SK-N-SH (cell line): Measurements from ENCODE around the gene ERCC5.

ENCODE experiments used
- CTCF ChIP-seq: fragments of 200-600 bp; sonication (generic); IDR thresholded peaks from 2 replicates; pipeline ENCODE4 v1.6.1; 2017; ENCODE audit warnings: antibody characterized with exemption, mild to moderate bottlenecking, moderate library complexity
- ELF1 ChIP-seq: IDR thresholded peaks from 2 replicates; pipeline ENCODE4 v1.4.0; 2012
- EP300 ChIP-seq, 2 experiments: IDR thresholded peaks; 2 replicates each; pipeline versions ENCODE4 v1.4.0 to v1.6.1; 2012; ENCODE audit warnings: borderline replicate concordance in 1 of 2, low read depth in 1 of 2, low read length in 1 of 2
- FOXM1 ChIP-seq: IDR thresholded peaks from 2 replicates; pipeline ENCODE4 v1.4.0; 2012; ENCODE audit warnings: low read depth, mild to moderate bottlenecking
- JUND ChIP-seq: IDR thresholded peaks from 2 replicates; pipeline ENCODE4 v1.4.0; 2012
- NRF1 ChIP-seq: IDR thresholded peaks from 2 replicates; pipeline ENCODE4 v1.6.1; 2012; ENCODE audit warnings: low read depth, mild to moderate bottlenecking, low read length
- POLR2AphosphoS5 ChIP-seq: IDR thresholded peaks from 2 replicates; pipeline ENCODE4 v1.6.1; 2012; ENCODE audit warnings: low read depth, low read length
- REST ChIP-seq: IDR thresholded peaks from 2 replicates; pipeline ENCODE4 v1.6.1; 2012; ENCODE audit warnings: mild to moderate bottlenecking, low read depth, low read length, moderate library complexity
- RFX5 ChIP-seq: IDR thresholded peaks from 2 replicates; pipeline ENCODE4 v1.6.1; 2012; ENCODE audit warnings: mild to moderate bottlenecking, improper control_type of control experiment, low read length
- SIN3A ChIP-seq: IDR thresholded peaks from 2 replicates; pipeline ENCODE4 v1.6.1; 2012; ENCODE audit warnings: low read depth, mild to moderate bottlenecking, low read length, moderate library complexity, borderline replicate concordance
- USF2 ChIP-seq: fragments of 150-350 bp; IDR thresholded peaks from 2 replicates; pipeline ENCODE4 v1.6.1; 2017; ENCODE audit warnings: antibody characterized with exemption, low read length, low read depth, borderline replicate concordance

- TF ChIP-seq USF2 (no peak), CTCF (no peak), FOXM1 (no peak), POLR2AphosphoS5 (no peak), EP300 (IDR thresholded peaks at IDR 0.05; ENCODE audit: borderline replicate concordance in 1 of 2, low read depth in 1 of 2, low read length in 1 of 2) (no peak), RFX5 (no peak), NRF1 (no peak), ELF1 (no peak), REST (no peak), SIN3A (no peak), JUND (no peak)
Observed at GRCh38 chr13:102917019-102917418, 71.2 kb downstream of the ERCC5 start.
